ENCODE results near the gene THBD.

THBD gene

GRCh38 chr20:23081263-23081819 lies 31.9 kb upstream of the THBD start:
- H3K36me3 ChIP-seq (ENCODE audit: control insufficient read depth, insufficient read depth, low read length) = no peaks in the 10 kb centered on the region
- no peaks in the 10 kb centered on the region for H3K79me2 ChIP-seq
- H3K9ac ChIP-seq = no peak overlapping the region
- H3K4me2 ChIP-seq (ENCODE audit: low read length) = no peak overlapping the region
- H3K9me3 ChIP-seq (ENCODE audit: control insufficient read depth, low read length) = no peaks in the 10 kb centered on the region
- no peak overlapping the region for H3K27ac ChIP-seq
- no peak overlapping the region for H3K4me3 ChIP-seq (ENCODE audit: low read depth, low read length)
- H3K27me3 ChIP-seq (ENCODE audit: control insufficient read depth, insufficient read depth, low read length) = no peaks in the 10 kb centered on the region
- no peak overlapping the region for H2AFZ ChIP-seq
- peaks cover 4% of the 10 kb centered on the region for H3K4me1 ChIP-seq
- TF ChIP-seq, protein P1, sequence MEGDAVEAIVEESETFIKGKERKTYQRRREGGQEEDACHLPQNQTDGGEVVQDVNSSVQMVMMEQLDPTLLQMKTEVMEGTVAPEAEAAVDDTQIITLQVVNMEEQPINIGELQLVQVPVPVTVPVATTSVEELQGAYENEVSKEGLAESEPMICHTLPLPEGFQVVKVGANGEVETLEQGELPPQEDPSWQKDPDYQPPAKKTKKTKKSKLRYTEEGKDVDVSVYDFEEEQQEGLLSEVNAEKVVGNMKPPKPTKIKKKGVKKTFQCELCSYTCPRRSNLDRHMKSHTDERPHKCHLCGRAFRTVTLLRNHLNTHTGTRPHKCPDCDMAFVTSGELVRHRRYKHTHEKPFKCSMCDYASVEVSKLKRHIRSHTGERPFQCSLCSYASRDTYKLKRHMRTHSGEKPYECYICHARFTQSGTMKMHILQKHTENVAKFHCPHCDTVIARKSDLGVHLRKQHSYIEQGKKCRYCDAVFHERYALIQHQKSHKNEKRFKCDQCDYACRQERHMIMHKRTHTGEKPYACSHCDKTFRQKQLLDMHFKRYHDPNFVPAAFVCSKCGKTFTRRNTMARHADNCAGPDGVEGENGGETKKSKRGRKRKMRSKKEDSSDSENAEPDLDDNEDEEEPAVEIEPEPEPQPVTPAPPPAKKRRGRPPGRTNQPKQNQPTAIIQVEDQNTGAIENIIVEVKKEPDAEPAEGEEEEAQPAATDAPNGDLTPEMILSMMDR (IDR thresholded peaks at IDR 0.05) = no peak

GRCh38 chr20:23080521-23080920 lies 31.0 kb upstream of the THBD start:
- no peak overlapping the region for H3K27ac ChIP-seq
- H3K36me3 ChIP-seq (ENCODE audit: control insufficient read depth, insufficient read depth, low read length) = no peaks in the 10 kb centered on the region
- TF ChIP-seq, protein P1 (IDR thresholded peaks at IDR 0.05) = no peak

DNA sequence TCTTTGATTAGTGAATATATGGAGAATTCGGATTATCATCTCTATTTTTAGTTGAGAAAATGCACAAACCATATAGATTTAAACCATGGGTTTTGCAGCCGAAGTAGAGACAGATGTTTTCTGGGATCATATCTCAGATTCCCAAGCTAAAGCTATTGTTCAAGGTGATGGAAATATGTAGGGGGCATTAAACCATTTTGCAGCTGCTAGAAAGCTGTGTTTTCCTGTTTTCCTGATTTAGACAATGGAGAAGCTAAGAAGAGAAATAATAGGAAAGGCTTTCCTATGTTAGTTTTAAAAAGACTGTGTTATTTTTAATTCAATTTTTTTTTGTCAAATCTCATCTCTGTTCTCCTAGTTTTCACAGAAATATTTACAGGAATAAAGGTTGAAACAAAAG lies 30.5 kb upstream of the THBD start:
- H3K4me3 ChIP-seq (ENCODE audit: low read depth, low read length) = no peak overlapping the region
- no peaks in the 10 kb centered on the region for H3K27me3 ChIP-seq (ENCODE audit: control insufficient read depth, insufficient read depth, low read length)
- peaks cover 4% of the 10 kb centered on the region for H3K4me1 ChIP-seq
- no peak overlapping the region for H2AFZ ChIP-seq
- H3K9ac ChIP-seq = no peak overlapping the region
- TF ChIP-seq, protein P1 (IDR thresholded peaks at IDR 0.05) = no peak
- H3K9me3 ChIP-seq (ENCODE audit: control insufficient read depth, low read length) = no peaks in the 10 kb centered on the region
- no peaks in the 10 kb centered on the region for H3K36me3 ChIP-seq (ENCODE audit: control insufficient read depth, insufficient read depth, low read length)
- H3K27ac ChIP-seq = no peak overlapping the region
- no peaks in the 10 kb centered on the region for H3K79me2 ChIP-seq
- no peak overlapping the region for H3K4me2 ChIP-seq (ENCODE audit: low read length)

More at GRCh38 chr20:23080521-23080920, 31.0 kb upstream of the THBD start:
- no peak overlapping the region for H3K4me3 ChIP-seq (ENCODE audit: low read depth, low read length)
- H3K9me3 ChIP-seq (ENCODE audit: control insufficient read depth, low read length) = no peaks in the 10 kb centered on the region
- no peaks in the 10 kb centered on the region for H3K79me2 ChIP-seq
- H3K27me3 ChIP-seq (ENCODE audit: control insufficient read depth, insufficient read depth, low read length) = no peaks in the 10 kb centered on the region
- no peak overlapping the region for H3K9ac ChIP-seq
- peaks cover 4% of the 10 kb centered on the region for H3K4me1 ChIP-seq
- no peak overlapping the region for H3K4me2 ChIP-seq (ENCODE audit: low read length)
- H2AFZ ChIP-seq = no peak overlapping the region

- H2AFZ ChIP-seq = no peak overlapping the region
- no peak overlapping the region for H3K4me3 ChIP-seq (ENCODE audit: low read depth, low read length)
- no peak overlapping the region for H3K27ac ChIP-seq
- TF ChIP-seq, protein P1 (IDR thresholded peaks at IDR 0.05) = no peak
- no peak overlapping the region for H3K9ac ChIP-seq
- H3K27me3 ChIP-seq (ENCODE audit: control insufficient read depth, insufficient read depth, low read length) = no peaks in the 10 kb centered on the region
- no peaks in the 10 kb centered on the region for H3K9me3 ChIP-seq (ENCODE audit: control insufficient read depth, low read length)
- H3K4me2 ChIP-seq (ENCODE audit: low read length) = no peak overlapping the region
- H3K79me2 ChIP-seq = no peaks in the 10 kb centered on the region
- H3K4me1 ChIP-seq = peaks cover 4% of the 10 kb centered on the region
- no peaks in the 10 kb centered on the region for H3K36me3 ChIP-seq (ENCODE audit: control insufficient read depth, insufficient read depth, low read length)
Observed at GRCh38 chr20:23079016-23079351, 29.5 kb upstream of the THBD start.

- Histone ChIP-seq H3K27ac (no peak overlapping the region), H2AFZ (no peak overlapping the region), H3K4me2 (ENCODE audit: low read length) (no peak overlapping the region), H3K4me3 (ENCODE audit: low read depth, low read length) (no peak overlapping the region), H3K9me3 (ENCODE audit: control insufficient read depth, low read length) (no peaks in the 10 kb centered on the region), H3K27me3 (ENCODE audit: control insufficient read depth, insufficient read depth, low read length) (no peaks in the 10 kb centered on the region), H3K9ac (no peak overlapping the region), H3K36me3 (ENCODE audit: control insufficient read depth, insufficient read depth, low read length) (no peaks in the 10 kb centered on the region), H3K79me2 (no peaks in the 10 kb centered on the region), H3K4me1 (peaks cover 4% of the 10 kb centered on the region)
- TF ChIP-seq, protein P1 (IDR thresholded peaks at IDR 0.05) = no peak
Observed at GRCh38 chr20:23078351-23079015, 29.0 kb upstream of the THBD start.

Data from parathyroid adenoma (tissue), 2 donors.